Dedifferentiated amniotic fluid mesenchymal stem cell (primary cell): Measurements from ENCODE around the gene SERPINE3.

ENCODE experiments used
- DNase-seq: peaks from one replicate; pipeline ENCODE4 v3.0.0-alpha.2; 2016; ENCODE audit errors: extremely low spot score

The SERPINE3 gene

DNA sequence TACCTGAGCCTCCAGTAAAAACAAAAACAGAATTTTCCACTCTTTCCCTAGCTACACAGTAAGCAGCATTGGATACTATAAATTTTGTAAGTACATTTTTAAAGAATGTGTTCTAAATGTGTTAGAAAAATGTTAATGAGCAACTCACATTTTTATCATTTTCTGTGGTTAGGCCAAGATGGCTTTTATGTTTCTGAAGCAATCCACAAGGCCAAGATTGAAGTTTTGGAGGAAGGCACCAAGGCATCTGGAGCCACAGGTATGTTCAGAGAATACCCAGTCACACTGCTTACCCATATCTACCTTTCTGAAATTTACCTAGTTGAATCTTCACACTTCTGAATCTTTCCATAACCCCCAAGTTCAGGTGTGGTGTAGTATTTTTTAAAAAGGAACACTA is 21.6 kb downstream of the SERPINE3 start:
- no peak for DNase-seq

DNA sequence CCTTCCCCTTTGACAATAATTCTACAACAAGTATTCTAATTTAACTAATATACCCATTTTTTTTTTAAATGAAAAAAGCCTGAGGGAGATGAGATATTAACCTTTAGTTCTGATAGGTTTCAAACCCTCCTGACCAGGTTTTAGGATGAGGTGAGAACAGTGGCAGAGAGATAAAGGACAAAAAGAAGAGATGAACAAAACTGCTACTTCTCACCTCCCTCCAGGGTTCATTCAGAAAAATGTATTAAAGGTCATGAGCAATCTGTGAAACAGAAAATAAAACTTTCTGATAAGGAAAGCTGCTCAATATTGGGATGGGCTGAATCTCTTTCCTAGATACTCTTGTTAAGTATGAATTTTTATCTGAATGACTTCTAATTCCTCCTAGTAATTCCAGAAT is 24.1 kb downstream of the SERPINE3 start:
- DNase-seq = no peak

GRCh38 chr13:51364404-51365008 is 25.0 kb downstream of the SERPINE3 start:
- no peak for DNase-seq

- DNase-seq = peak; percentile 16
Measured at GRCh38 chr13:51370116-51370515, 30.6 kb downstream of the SERPINE3 start.

DNA sequence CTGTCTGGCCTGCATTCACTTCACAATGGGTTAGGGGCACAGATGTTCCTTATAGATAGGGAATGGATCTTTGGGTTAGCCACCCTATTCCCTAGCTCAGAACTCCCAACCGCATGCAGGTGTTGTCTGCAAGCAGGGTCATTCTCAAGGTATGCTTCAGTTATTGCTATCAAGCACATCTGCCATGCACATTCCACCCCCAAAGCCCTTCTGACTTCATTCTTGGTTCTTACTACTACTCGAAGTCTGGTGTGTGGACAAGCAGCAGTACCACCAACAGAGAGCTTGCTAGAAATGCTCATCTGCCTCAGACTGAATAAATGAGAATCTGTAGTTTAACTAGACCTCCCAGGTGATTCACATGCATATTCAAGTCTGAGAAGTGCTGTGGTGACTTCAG is 31.3 kb downstream of the SERPINE3 start:
- no peak for DNase-seq

- DNase-seq = no peak
Measured at GRCh38 chr13:51371768-51372399, 32.4 kb downstream of the SERPINE3 start.

DNA sequence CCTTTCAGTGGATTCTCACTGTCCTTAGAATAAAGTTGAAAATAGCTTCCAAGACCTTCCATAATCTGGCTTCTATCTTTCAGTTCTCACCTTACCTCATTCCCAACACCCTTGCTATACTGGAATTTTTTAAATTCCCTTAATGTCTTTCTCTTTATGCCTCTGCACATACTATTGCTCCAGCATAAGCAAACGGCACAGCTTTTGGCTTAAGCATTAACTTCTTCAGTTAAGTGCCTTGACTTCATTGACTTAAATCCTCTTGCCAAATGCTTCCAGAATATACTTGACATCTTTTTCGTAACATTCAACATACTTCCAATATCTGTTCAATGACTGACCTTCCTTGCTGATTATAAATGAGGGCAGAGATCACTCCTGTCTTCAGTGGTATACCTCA is 34.0 kb downstream of the SERPINE3 start:
- no peak for DNase-seq

- no peak for DNase-seq
Measured at GRCh38 chr13:51380269-51380668, 40.8 kb downstream of the SERPINE3 start.

GRCh38 chr13:51385114-51385513 is 45.6 kb downstream of the SERPINE3 start:
- no peak for DNase-seq

- DNase-seq = no peak
Measured at GRCh38 chr13:51394724-51395123, 55.2 kb downstream of the SERPINE3 start.

GRCh38 chr13:51396352-51396751 is 56.9 kb downstream of the SERPINE3 start:
- DNase-seq = peak; percentile 54

DNA sequence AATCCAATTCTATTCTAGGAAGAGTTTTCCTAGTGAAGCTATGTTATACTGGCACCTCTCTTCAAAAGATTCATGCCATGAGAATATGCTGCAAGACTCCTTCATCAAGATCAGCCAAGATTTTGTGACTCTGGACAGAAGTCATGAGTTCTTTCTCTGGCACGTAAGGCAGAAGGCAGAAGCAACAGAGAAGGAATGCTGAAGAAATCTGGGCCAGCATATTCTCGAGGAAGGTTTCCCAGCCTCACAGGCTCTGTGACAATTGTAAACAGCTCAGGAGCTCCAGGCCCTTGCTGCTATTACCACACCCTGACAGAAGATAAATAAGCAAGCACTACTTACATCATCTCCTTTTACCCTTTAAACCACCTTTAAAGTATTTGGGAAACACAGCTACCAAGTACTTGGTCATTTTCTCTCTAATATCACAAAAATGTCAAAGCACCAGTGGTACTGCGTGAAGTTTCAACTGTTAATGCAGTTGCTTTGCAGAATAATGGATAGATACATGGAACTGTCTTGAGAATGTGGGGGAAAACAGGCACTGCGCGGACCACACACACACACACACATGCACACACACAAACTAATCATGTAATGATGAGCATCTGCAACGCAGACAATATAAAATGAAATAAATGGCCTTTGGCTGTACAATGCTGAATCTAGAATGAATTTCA is 57.9 kb downstream of the SERPINE3 start:
- DNase-seq = peak; percentile 76

- DNase-seq = no peak
Measured at GRCh38 chr13:51405176-51405575, 65.7 kb downstream of the SERPINE3 start.

- no peak for DNase-seq
Measured at GRCh38 chr13:51412431-51412830, 72.9 kb downstream of the SERPINE3 start.
